PFSK-1 (cell line): ENCODE measurements around the gene PAAF1.

Source experiments
- FOXP2 ChIP-seq: optimal IDR thresholded peaks from 2 replicates; pipeline ENCODE3; 2011; ENCODE audit warnings: borderline replicate concordance, control low read depth, inconsistent platforms; ENCODE audit not compliant: insufficient read depth; ENCODE audit errors: extremely low read length, extremely low read depth
- POLR2AphosphoS5 ChIP-seq: IDR thresholded peaks from 2 replicates; pipeline ENCODE4 v1.6.1; 2012; ENCODE audit warnings: low read depth, mild to moderate bottlenecking, control low read depth, low read length, moderate library complexity
- SIN3A ChIP-seq: IDR thresholded peaks from 2 replicates; pipeline ENCODE4 v1.6.1; 2012; ENCODE audit warnings: mild to moderate bottlenecking, low read length, moderate library complexity, borderline replicate concordance; ENCODE audit not compliant: insufficient read depth
- TAF1 ChIP-seq: IDR thresholded peaks from 2 replicates; pipeline ENCODE4 v1.6.1; 2012; ENCODE audit warnings: low read length, control low read depth, borderline replicate concordance; ENCODE audit not compliant: insufficient read depth
- TF ChIP-seq, protein P1 (sequence below), 2 experiments: IDR thresholded peaks; 2 replicates each; pipeline versions ENCODE4 v1.6.1 to v1.8.0; 2011 to 2012; ENCODE audit warnings: low read depth in 2 of 2, low read length in 2 of 2, control low read depth in 1 of 2, inconsistent platforms in 1 of 2, mild to moderate bottlenecking in 1 of 2, moderate library complexity in 1 of 2; ENCODE audit not compliant: insufficient read depth in 1 of 2

The PAAF1 gene

DNA sequence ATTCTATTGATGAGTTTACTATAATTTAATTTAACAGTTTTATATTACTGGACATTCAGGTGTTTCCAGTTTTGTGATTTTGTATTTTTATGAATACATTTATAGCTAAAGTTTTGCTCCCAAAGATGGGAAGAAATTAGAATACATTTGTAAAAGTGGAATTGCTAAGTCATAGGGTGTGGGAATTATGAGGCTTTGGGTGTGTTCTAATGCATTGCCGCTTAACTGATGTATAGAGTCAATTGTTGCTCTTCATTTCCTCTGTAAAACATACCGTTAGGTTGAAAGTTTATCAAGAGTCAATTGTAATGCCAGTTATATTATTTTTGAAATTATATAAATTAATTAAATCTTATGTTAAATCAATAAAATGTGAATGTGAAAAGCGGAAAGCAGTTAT is 16.2 kb downstream of the PAAF1 start:
- TF ChIP-seq FOXP2, result no peak
- TF ChIP-seq, protein P1, sequence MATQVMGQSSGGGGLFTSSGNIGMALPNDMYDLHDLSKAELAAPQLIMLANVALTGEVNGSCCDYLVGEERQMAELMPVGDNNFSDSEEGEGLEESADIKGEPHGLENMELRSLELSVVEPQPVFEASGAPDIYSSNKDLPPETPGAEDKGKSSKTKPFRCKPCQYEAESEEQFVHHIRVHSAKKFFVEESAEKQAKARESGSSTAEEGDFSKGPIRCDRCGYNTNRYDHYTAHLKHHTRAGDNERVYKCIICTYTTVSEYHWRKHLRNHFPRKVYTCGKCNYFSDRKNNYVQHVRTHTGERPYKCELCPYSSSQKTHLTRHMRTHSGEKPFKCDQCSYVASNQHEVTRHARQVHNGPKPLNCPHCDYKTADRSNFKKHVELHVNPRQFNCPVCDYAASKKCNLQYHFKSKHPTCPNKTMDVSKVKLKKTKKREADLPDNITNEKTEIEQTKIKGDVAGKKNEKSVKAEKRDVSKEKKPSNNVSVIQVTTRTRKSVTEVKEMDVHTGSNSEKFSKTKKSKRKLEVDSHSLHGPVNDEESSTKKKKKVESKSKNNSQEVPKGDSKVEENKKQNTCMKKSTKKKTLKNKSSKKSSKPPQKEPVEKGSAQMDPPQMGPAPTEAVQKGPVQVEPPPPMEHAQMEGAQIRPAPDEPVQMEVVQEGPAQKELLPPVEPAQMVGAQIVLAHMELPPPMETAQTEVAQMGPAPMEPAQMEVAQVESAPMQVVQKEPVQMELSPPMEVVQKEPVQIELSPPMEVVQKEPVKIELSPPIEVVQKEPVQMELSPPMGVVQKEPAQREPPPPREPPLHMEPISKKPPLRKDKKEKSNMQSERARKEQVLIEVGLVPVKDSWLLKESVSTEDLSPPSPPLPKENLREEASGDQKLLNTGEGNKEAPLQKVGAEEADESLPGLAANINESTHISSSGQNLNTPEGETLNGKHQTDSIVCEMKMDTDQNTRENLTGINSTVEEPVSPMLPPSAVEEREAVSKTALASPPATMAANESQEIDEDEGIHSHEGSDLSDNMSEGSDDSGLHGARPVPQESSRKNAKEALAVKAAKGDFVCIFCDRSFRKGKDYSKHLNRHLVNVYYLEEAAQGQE (IDR thresholded peaks at IDR 0.05; ENCODE audit: insufficient read depth in 1 of 2, low read depth in 2 of 2, low read length in 2 of 2), result no peak
- no peak for TF ChIP-seq SIN3A
- no peak for TF ChIP-seq POLR2AphosphoS5
- no peak for TF ChIP-seq TAF1

DNA sequence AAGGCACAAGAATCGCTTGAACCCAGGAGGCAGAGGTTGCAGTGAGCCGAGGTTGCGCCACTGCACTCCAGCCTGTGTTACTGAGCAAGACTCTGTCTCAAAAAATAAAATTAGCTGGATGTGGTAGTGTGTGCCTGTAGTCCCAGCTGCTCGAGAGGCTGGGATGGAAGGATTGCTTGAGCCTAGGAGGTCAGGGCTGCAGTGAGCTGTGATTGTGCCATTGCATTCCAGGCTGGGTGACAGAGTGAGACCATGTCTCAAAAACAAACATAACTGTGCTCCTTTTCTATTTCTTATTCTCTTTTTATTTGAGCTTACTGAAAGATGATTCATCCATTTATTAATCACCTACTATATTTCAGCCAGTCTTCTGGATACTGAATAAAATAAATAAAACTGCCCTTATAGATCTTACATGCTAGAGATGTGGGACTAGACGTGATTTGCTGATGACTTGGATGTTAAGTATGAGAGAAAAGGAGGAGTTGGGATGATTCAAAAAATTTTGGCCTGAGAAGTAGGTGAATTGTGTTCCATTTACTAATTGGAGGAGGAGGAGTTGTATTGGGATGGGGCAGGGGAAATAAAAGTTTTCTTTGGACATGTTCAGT is 18.0 kb downstream of the PAAF1 start:
- TF ChIP-seq TAF1, result no peak
- TF ChIP-seq FOXP2, result no peak
- no peak for TF ChIP-seq POLR2AphosphoS5
- no peak for TF ChIP-seq SIN3A
- TF ChIP-seq, protein P1 (IDR thresholded peaks at IDR 0.05; ENCODE audit: insufficient read depth in 1 of 2, low read depth in 2 of 2, low read length in 2 of 2), result no peak

DNA sequence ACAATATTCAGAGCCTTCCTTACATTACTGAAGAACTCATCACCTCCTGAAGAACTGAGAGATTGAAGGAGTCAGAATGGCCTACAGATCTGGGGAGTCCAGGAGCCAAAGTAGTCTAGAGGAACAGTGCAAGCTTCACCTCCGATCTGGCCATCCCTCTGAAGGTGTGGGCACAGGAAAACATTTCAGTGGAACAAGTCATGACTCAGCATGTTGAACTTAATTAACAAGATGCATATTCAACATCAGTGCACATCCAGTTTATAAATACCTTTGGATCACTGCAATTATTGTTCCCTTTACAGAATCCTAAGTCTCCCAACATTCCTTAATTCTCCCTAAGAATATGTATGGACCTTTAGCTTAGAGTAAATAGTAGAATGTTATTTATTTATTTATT is 25.5 kb downstream of the PAAF1 start:
- TF ChIP-seq FOXP2, result no peak
- TF ChIP-seq TAF1, result no peak
- TF ChIP-seq, protein P1 (IDR thresholded peaks at IDR 0.05; ENCODE audit: insufficient read depth in 1 of 2, low read depth in 2 of 2, low read length in 2 of 2), result no peak

DNA sequence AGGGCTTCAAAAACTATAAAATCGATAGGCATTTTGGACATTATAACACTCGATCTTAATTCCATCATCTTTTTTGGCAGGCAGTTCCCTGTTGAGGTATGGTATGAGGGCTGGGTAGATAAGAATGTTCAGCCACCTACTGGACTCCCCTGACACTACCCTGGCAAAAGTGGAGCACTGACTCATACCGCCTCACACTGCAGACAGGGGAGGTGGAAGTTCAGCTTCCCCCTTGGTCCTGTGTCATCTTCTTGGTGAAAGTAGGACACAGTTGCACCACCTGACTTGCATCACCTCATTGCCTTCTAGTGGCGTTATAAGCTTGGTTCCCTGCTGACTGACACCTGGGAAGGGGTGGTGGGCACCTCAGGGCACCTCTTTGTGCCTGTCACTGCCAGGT is 30.4 kb downstream of the PAAF1 start:
- no peak for TF ChIP-seq FOXP2
- no peak for TF ChIP-seq TAF1
- TF ChIP-seq POLR2AphosphoS5, result no peak
- TF ChIP-seq, protein P1 (IDR thresholded peaks at IDR 0.05; ENCODE audit: insufficient read depth in 1 of 2, low read depth in 2 of 2, low read length in 2 of 2), result no peak
- TF ChIP-seq SIN3A, result no peak

DNA sequence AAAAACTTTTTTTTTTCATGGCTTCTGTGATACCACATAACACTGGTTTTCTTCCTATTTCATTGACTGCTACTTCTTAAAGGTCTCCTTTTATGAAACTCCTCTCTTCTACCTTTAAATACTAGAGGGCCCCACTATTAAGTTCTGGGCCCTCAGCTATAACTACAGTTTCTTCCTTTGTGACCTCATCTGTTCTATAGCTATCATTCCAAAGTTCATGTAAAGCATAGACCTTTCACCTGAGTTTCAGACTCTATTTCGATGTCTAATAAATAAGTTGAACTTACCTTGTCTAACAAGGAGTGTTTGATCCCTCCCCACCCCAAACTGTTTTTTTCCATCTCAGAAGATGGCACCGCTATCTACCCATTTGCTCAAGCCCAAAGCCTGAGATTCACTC is 35.2 kb downstream of the PAAF1 start:
- TF ChIP-seq TAF1 (no peak), SIN3A (no peak), FOXP2 (no peak), POLR2AphosphoS5 (no peak)
- TF ChIP-seq, protein P1 (IDR thresholded peaks at IDR 0.05; ENCODE audit: insufficient read depth in 1 of 2, low read depth in 2 of 2, low read length in 2 of 2), result no peak
